Thyroid gland (tissue), 4 donors: ENCODE data around the gene ABHD2. TPM values are rescaled to one million over a fixed set of nuclear protein-coding genes. Genes with fewer than 3 reads are reported as not detected.

Experiments used
- DNase-seq, 2 donors: peaks; one replicate each; pipeline ENCODE4 v3.0.0-alpha.2; 2019
- H3K27ac ChIP-seq, 3 donors: fragments of 200-600 bp; sonication (generic); 1 replicate in 2 of 3; 2 replicates in 1 of 3; pipeline ENCODE4 v1.5.1; 2016 to 2019; ENCODE audit warnings: mild to moderate bottlenecking in 1 of 3, moderate library complexity in 1 of 3
- H3K27me3 ChIP-seq: fragments of 200-600 bp; sonication (generic); one replicate; pipeline ENCODE4 v1.5.1; 2019
- H3K36me3 ChIP-seq, 2 donors: fragments of 200-600 bp; sonication (generic); one replicate each; pipeline ENCODE4 v1.5.1; 2016 to 2019
- H3K4me1 ChIP-seq, 2 donors: fragments of 200-600 bp; sonication (generic); one replicate each; pipeline ENCODE4 v1.5.1; 2017 to 2019
- H3K4me3 ChIP-seq, 3 donors: fragments of 200-600 bp; sonication (generic); replicated peaks in 1 of 3; 1 replicate in 2 of 3; 2 replicates in 1 of 3; pipeline ENCODE4 v1.5.1; 2016; ENCODE audit warnings: mild to moderate bottlenecking in 1 of 3
- H3K9me3 ChIP-seq: fragments of 200-600 bp; sonication (generic); one replicate; pipeline ENCODE4 v1.5.1; 2017
- CTCF ChIP-seq, 6 experiments: fragments of 200-600 bp in 3 of 6; fragments of 450-650 bp in 3 of 6; sonication (generic) in 3 of 6; IDR thresholded peaks; one replicate each; pipeline ENCODE4 v1.5.1; 2016 to 2019; ENCODE audit warnings: antibody characterized with exemption in 6 of 6, mild to moderate bottlenecking in 2 of 6, inconsistent platforms in 1 of 6, moderate library complexity in 1 of 6
- POLR2A ChIP-seq, 2 donors: fragments of 450-650 bp; IDR thresholded peaks; one replicate each; pipeline ENCODE4 v1.6.1; 2017; ENCODE audit warnings: antibody characterized with exemption in 2 of 2, mild to moderate bottlenecking in 2 of 2, moderate library complexity in 1 of 2
- WGBS, 2 donors: methylation state at CpG; one replicate each; pipeline ENCODE4 v1.1.5; 2017; 5-methylcytosine and 5-hydroxymethylcytosine counted together
- intact Hi-C: fragments of 100-400 bp; cut with DNase I; formaldehyde crosslinking; loops from one replicate; pipeline ENCODE4 v1.15.1; 2023
- total RNA-seq, 4 donors: library from RNA; depleted of rRNA; stranded (reverse); fragments of >200 nt; gene quantifications; one replicate each; pipeline ENCODE4 v1.2.3, GENCODE V29; 2016

Gene ABHD2
- total RNA-seq, 4 donors from 2014 or later = 52.0 to 74.4 (median 66.2) TPM

- WGBS, 2 donors = 93 to 97% methylated on average over 12 of the region's 12 CpGs
- no peak overlapping the region for H3K4me3 ChIP-seq
- intact Hi-C loops = no loop called here
- no peaks in the 10 kb centered on the region for H3K9me3 ChIP-seq
- peaks cover 20 to 24% of the 10 kb centered on the region in 2 donors for H3K4me1 ChIP-seq
- peaks cover 0 to 2% of the 10 kb centered on the region in 2 donors for H3K36me3 ChIP-seq
- DNase-seq = no peak
- H3K27me3 ChIP-seq = no peaks in the 10 kb centered on the region
- no peak overlapping the region for H3K27ac ChIP-seq
- TF ChIP-seq CTCF (IDR thresholded peaks at IDR 0.05) = no peak
- TF ChIP-seq POLR2A (IDR thresholded peaks at IDR 0.05) = no peak
These were observed 96.8 kb downstream of the ABHD2 start for GRCh38 chr15:89184886-89185526.

- Histone ChIP-seq H3K4me3 (no peak overlapping the region), H3K4me1 (peaks cover 20 to 24% of the 10 kb centered on the region in 2 donors), H3K27me3 (no peaks in the 10 kb centered on the region), H3K36me3 (peaks cover 0 to 8% of the 10 kb centered on the region in 2 donors), H3K27ac (peak overlapping the region in 1 of 3 donors; percentile 15), H3K9me3 (no peaks in the 10 kb centered on the region)
- intact Hi-C loops = no loop called here
- 63 to 67% methylated on average over 6 of the region's 6 CpGs for WGBS, 2 donors
- TF ChIP-seq POLR2A (IDR thresholded peaks at IDR 0.05) = no peak
- no peak for TF ChIP-seq CTCF (IDR thresholded peaks at IDR 0.05)
- peak in 1 of 2 donors; percentile 27 for DNase-seq
These were observed 98.5 kb downstream of the ABHD2 start for GRCh38 chr15:89186803-89187202.

GRCh38 chr15:89187301-89187985 lies 99.2 kb downstream of the ABHD2 start:
- Histone ChIP-seq H3K27ac (peak overlapping the region in 2 of 3 donors; percentile 12 to 17), H3K4me1 (peaks cover 20 to 24% of the 10 kb centered on the region in 2 donors), H3K4me3 (no peak overlapping the region), H3K27me3 (no peaks in the 10 kb centered on the region), H3K9me3 (no peaks in the 10 kb centered on the region), H3K36me3 (peaks cover 0 to 8% of the 10 kb centered on the region in 2 donors)
- WGBS, 2 donors = 43 to 53% methylated on average over 9 of the region's 9 CpGs
- DNase-seq = peak; percentile 54 to 58
- TF ChIP-seq CTCF (IDR thresholded peaks at IDR 0.05) (no peak), POLR2A (IDR thresholded peaks at IDR 0.05) (no peak)
- intact Hi-C loops = no loop called here

- no peaks in the 10 kb centered on the region for H3K9me3 ChIP-seq
- intact Hi-C loops = no loop called here
- H3K27ac ChIP-seq = peak overlapping the region in 2 of 3 donors; percentile 51 to 53
- no peak overlapping the region for H3K4me3 ChIP-seq
- peaks cover 20 to 24% of the 10 kb centered on the region in 2 donors for H3K4me1 ChIP-seq
- DNase-seq = peak; percentile 75 to 79
- WGBS, 2 donors = 49 to 61% methylated on average over 8 of the region's 8 CpGs
- TF ChIP-seq POLR2A (IDR thresholded peaks at IDR 0.05) (no peak), CTCF (IDR thresholded peaks at IDR 0.05) (no peak)
- no peaks in the 10 kb centered on the region for H3K27me3 ChIP-seq
- peaks cover 0 to 8% of the 10 kb centered on the region in 2 donors for H3K36me3 ChIP-seq
These were observed 99.8 kb downstream of the ABHD2 start for GRCh38 chr15:89187986-89188514.

- WGBS, 2 donors = 71 to 74% methylated on average over 2 of the region's 2 CpGs
- H3K4me1 ChIP-seq = peaks cover 19 to 30% of the 10 kb centered on the region in 2 donors
- TF ChIP-seq POLR2A (IDR thresholded peaks at IDR 0.05) = no peak
- TF ChIP-seq CTCF (IDR thresholded peaks at IDR 0.05) = no peak
- intact Hi-C loops = no loop called here
- no peak for DNase-seq
- no peak overlapping the region for H3K4me3 ChIP-seq
- H3K27ac ChIP-seq = no peak overlapping the region
- no peaks in the 10 kb centered on the region for H3K27me3 ChIP-seq
- H3K36me3 ChIP-seq = peaks cover 0 to 8% of the 10 kb centered on the region in 2 donors
- no peaks in the 10 kb centered on the region for H3K9me3 ChIP-seq
These were observed 103.9 kb downstream of the ABHD2 start for GRCh38 chr15:89192136-89192535.
